ENCODE results near the gene TPI1.

GRCh38 chr12:6830999-6831398 is 36.3 kb upstream of the TPI1 start:
- TF ChIP-seq EZH2 (IDR thresholded peaks at IDR 0.05; ENCODE audit: borderline replicate concordance, low read length): no peak
- TF ChIP-seq CTCF (conservative IDR thresholded peaks at IDR 0.05 in 1 of 2, IDR thresholded peaks at IDR 0.05 in 1 of 2; ENCODE audit: extremely low read depth in 1 of 2, insufficient read depth in 1 of 2, low read depth in 1 of 2, low read length in 2 of 2): no peak

All from mammary epithelial cell (primary cell).